HG03442 (cell line): ENCODE results near the gene GRXCR1.

Experiments used
- ATAC-seq: cut with Tn5 transposase; IDR thresholded peaks from one replicate; pipeline ENCODE4 v1.9.1; 2021; ENCODE audit warnings: mild to moderate bottlenecking, moderate library complexity; ENCODE audit not compliant: unreplicated experiment

GRXCR1 gene

GRCh38 chr4:42927946-42928345 is 35.4 kb downstream of the GRXCR1 start:
- ATAC-seq = no peak

- ATAC-seq = no peak
Measured at GRCh38 chr4:42928582-42928981, 36.1 kb downstream of the GRXCR1 start.

- no peak for ATAC-seq
Measured at GRCh38 chr4:42942216-42942615, 49.7 kb downstream of the GRXCR1 start.

- ATAC-seq = no peak
Measured at GRCh38 chr4:42945874-42946273, 53.4 kb downstream of the GRXCR1 start.

- no peak for ATAC-seq
Measured at GRCh38 chr4:42953321-42953720, 60.8 kb downstream of the GRXCR1 start.

GRCh38 chr4:42954963-42955669 is 62.6 kb downstream of the GRXCR1 start:
- ATAC-seq = no peak

- no peak for ATAC-seq
Measured at GRCh38 chr4:42955746-42956505, 63.4 kb downstream of the GRXCR1 start.

- no peak for ATAC-seq
Measured at GRCh38 chr4:42965326-42965725, 72.8 kb downstream of the GRXCR1 start.

- ATAC-seq = no peak
Measured at GRCh38 chr4:42985976-42986375, 93.5 kb downstream of the GRXCR1 start.

GRCh38 chr4:42995343-42995944 is 102.9 kb downstream of the GRXCR1 start:
- ATAC-seq = peak; percentile 94

- no peak for ATAC-seq
Measured at GRCh38 chr4:43008793-43009192, 116.3 kb downstream of the GRXCR1 start.

- ATAC-seq = no peak
Measured at GRCh38 chr4:43014256-43014655, 121.7 kb downstream of the GRXCR1 start.

- ATAC-seq = no peak
Measured at GRCh38 chr4:43041632-43042031, 149.1 kb downstream of the GRXCR1 start.

GRCh38 chr4:43047058-43047457 is 154.5 kb downstream of the GRXCR1 start:
- no peak for ATAC-seq

- no peak for ATAC-seq
Measured at GRCh38 chr4:43048570-43048969, 156.1 kb downstream of the GRXCR1 start.

- no peak for ATAC-seq
Measured at GRCh38 chr4:43049326-43049725, 156.8 kb downstream of the GRXCR1 start.

- no peak for ATAC-seq
Measured at GRCh38 chr4:43066415-43066814, 173.9 kb downstream of the GRXCR1 start.

- no peak for ATAC-seq
Measured at GRCh38 chr4:43071069-43071468, 178.6 kb downstream of the GRXCR1 start.
